Measurements from ENCODE around the gene PRKN.

DNA sequence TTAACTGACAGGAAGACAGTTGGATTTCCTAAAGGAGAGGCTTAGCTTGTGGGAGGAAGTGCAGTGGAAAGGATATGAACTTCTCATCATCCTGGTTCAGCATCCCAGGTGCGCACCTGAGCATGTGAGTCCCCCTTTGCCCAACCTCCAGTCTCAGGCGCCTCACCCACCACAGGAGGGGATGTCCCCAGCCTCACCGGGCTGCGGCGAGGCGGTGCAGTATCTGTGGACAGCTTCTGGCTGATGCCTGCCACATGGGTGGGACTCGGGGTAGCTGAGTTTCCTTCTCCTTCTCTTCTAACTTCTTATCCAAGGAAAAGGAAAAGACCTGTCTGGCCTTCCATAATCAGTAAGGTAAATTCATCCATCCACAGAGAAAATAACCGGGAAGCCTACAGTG is 914.4 kb downstream of the PRKN start:
- TF ChIP-seq POLR2A (conservative IDR thresholded peaks at IDR 0.05) = no peak
- TF ChIP-seq FOSL1 (tag; conservative IDR thresholded peaks at IDR 0.05) = no peak
- TF ChIP-seq, protein P1, sequence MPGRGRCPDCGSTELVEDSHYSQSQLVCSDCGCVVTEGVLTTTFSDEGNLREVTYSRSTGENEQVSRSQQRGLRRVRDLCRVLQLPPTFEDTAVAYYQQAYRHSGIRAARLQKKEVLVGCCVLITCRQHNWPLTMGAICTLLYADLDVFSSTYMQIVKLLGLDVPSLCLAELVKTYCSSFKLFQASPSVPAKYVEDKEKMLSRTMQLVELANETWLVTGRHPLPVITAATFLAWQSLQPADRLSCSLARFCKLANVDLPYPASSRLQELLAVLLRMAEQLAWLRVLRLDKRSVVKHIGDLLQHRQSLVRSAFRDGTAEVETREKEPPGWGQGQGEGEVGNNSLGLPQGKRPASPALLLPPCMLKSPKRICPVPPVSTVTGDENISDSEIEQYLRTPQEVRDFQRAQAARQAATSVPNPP (IDR thresholded peaks at IDR 0.05; ENCODE audit: borderline replicate concordance, insufficient read depth, insufficient read length) = no peak
- TF ChIP-seq TBL1XR1 (IDR thresholded peaks at IDR 0.05; ENCODE audit: low read length in 2 of 2) = no peak
